ENCODE data around the gene OTULIN.

- no peak for TF ChIP-seq CTCF (IDR thresholded peaks at IDR 0.05)
- no peak for TF ChIP-seq ZFX (IDR thresholded peaks at IDR 0.05; ENCODE audit: borderline replicate concordance)
Observed at GRCh38 chr5:14713476-14714390, 49.2 kb downstream of the OTULIN start.

All from 22Rv1 (cell line).